Calu3 (cell line): ENCODE data around the gene TEAD1. TPM values are rescaled to one million over a fixed set of nuclear protein-coding genes. Genes with fewer than 3 reads are reported as not detected.

Experiments used
- BruUV-seq: library from RNA; stranded (reverse); fragments of 400-500 nt; replicated peaks from 2 replicates; lab custom pipeline; 2021; lab: Mats Ljungman, UMichigan
- CTCF ChIA-PET: fragments of 300-600 bp; sonication (Branson Sonifier 250); formaldehyde crosslinking; loops from one replicate; lab custom pipeline; 2022; ENCODE audit warnings: antibody characterized with exemption; lab: Charles Lee
- DNase-seq: peaks from one replicate; pipeline ENCODE4 v3.0.0; 2022
- H3K27ac Mint-ChIP-seq: one replicate; pipeline ENCODE4 v1.8.0; 2022; ENCODE audit warnings: mixed read lengths; ENCODE audit not compliant: unreplicated experiment
- H3K27me3 Mint-ChIP-seq: one replicate; pipeline ENCODE4 v1.8.0; 2022; ENCODE audit warnings: mixed read lengths; ENCODE audit not compliant: unreplicated experiment
- H3K36me3 Mint-ChIP-seq: one replicate; pipeline ENCODE4 v1.8.0; 2022; ENCODE audit warnings: mild to moderate bottlenecking, moderate library complexity, mixed read lengths; ENCODE audit not compliant: insufficient read depth, unreplicated experiment
- H3K4me1 Mint-ChIP-seq: one replicate; pipeline ENCODE4 v1.8.0; 2022; ENCODE audit warnings: mild to moderate bottlenecking, low read depth, mixed read lengths; ENCODE audit not compliant: unreplicated experiment
- H3K4me3 Mint-ChIP-seq: one replicate; pipeline ENCODE4 v1.8.0; 2022; ENCODE audit warnings: mild to moderate bottlenecking, low read depth, moderate library complexity, mixed read lengths; ENCODE audit not compliant: unreplicated experiment
- H3K9me3 Mint-ChIP-seq: one replicate; pipeline ENCODE4 v1.8.0; 2022; ENCODE audit warnings: low read depth, mixed read lengths; ENCODE audit not compliant: unreplicated experiment
- intact Hi-C: fragments of 100-400 bp; cut with micrococcal nuclease; formaldehyde crosslinking; loops from one replicate; pipeline ENCODE4 v1.10.0; 2022; ENCODE audit not compliant: unreplicated experiment
- total RNA-seq: library from RNA; stranded (reverse); gene quantifications from 2 replicates; pipeline ENCODE4 v1.2.3, GENCODE V29; 2022
- TF ChIP-seq, protein P1 (sequence below): fragments of 200-600 bp; IDR thresholded peaks from one replicate; pipeline ENCODE4 v1.8.0; 2022; ENCODE audit warnings: antibody characterized with exemption; ENCODE audit not compliant: unreplicated experiment

The TEAD1 gene
- total RNA-seq, 1 experiment from 2014 or later: 104 TPM

DNA sequence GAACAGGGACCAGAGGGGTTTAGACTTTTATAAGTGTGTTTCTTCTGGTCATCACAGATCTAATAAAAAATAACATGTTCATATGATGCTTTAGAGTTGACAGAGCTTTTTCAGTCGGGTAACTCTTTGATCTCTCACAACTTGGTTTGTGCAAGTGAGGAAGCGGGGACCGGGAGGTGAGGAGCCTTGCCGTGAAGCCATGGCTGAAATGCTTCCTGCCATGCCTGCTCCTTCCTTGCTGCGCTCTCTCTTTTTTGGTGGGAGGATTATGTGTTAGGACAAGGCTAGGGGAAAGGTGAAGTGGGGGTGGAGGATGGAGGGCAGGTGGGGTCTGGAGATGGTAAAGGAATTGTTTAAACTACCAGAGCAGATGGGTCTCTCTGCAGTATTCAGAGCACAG is 23.8 kb downstream of the TEAD1 start:
- Mint-ChIP-seq H3K4me3 (no peak overlapping the region), H3K36me3 (peaks cover 13% of the 10 kb centered on the region), H3K4me1 (peaks cover 67% of the 10 kb centered on the region), H3K27ac (no peak overlapping the region), H3K27me3 (no peaks in the 10 kb centered on the region), H3K9me3 (no peaks in the 10 kb centered on the region)
- BruUV-seq: no TSS peak
- no peak for DNase-seq
- intact Hi-C loops: no loop called here
- CTCF ChIA-PET: interaction anchor here (1.1 kb wide), 1 partner anchor 72 kb away, joined by 3 read pairs; no protein-coding TSS in a partner anchor
- TF ChIP-seq, protein P1, sequence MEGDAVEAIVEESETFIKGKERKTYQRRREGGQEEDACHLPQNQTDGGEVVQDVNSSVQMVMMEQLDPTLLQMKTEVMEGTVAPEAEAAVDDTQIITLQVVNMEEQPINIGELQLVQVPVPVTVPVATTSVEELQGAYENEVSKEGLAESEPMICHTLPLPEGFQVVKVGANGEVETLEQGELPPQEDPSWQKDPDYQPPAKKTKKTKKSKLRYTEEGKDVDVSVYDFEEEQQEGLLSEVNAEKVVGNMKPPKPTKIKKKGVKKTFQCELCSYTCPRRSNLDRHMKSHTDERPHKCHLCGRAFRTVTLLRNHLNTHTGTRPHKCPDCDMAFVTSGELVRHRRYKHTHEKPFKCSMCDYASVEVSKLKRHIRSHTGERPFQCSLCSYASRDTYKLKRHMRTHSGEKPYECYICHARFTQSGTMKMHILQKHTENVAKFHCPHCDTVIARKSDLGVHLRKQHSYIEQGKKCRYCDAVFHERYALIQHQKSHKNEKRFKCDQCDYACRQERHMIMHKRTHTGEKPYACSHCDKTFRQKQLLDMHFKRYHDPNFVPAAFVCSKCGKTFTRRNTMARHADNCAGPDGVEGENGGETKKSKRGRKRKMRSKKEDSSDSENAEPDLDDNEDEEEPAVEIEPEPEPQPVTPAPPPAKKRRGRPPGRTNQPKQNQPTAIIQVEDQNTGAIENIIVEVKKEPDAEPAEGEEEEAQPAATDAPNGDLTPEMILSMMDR: no peak

DNA sequence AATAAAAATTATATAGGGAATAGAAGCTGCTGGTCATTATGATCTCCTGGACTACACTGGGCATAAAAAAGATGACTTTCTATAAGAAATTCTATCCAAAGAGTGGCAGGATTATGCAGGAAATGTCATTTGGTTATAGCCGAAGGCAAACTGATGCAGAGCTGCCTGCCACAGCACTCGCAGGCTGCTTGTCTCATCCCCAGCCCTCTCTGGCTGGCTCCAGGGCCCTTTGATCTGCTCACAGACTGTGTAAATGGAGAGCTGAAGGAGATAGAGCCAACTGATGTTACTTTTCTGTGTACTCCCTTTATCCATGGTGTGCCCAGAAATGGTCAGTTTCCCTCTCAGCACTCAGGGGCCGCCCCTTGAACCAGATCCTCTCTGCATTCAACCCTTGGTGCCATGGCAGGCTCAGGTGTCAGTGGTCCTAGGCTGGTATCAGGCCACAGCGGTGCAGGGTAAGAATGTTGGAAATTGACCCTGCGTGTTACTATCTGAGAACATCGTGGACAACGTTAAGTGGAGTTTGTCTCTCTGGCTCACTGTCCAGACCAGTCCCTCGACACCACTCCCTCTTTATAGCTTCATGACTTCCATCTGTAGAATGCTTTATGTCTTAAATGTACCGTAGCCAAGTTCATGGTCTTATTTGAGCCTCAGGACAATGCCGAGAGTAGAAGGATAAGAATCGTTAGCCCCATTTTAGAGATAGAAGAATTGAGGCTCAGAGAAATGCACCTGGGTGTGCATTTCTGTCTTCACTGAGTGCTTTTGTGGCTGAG is 27.8 kb downstream of the TEAD1 start:
- CTCF ChIA-PET: interaction anchor here (0.6 kb wide), 1 partner anchor 1778 kb away, joined by 3 read pairs; no protein-coding TSS in a partner anchor
- peaks cover 55% of the 10 kb centered on the region for H3K4me1 Mint-ChIP-seq
- peak overlapping the region; percentile 66 for H3K27ac Mint-ChIP-seq
- no peaks in the 10 kb centered on the region for H3K9me3 Mint-ChIP-seq
- intact Hi-C loops: no loop called here
- TF ChIP-seq, protein P1: no peak
- BruUV-seq: no TSS peak
- DNase-seq: no peak
- H3K27me3 Mint-ChIP-seq: no peaks in the 10 kb centered on the region
- peaks cover 3% of the 10 kb centered on the region for H3K36me3 Mint-ChIP-seq
- H3K4me3 Mint-ChIP-seq: no peak overlapping the region

DNA sequence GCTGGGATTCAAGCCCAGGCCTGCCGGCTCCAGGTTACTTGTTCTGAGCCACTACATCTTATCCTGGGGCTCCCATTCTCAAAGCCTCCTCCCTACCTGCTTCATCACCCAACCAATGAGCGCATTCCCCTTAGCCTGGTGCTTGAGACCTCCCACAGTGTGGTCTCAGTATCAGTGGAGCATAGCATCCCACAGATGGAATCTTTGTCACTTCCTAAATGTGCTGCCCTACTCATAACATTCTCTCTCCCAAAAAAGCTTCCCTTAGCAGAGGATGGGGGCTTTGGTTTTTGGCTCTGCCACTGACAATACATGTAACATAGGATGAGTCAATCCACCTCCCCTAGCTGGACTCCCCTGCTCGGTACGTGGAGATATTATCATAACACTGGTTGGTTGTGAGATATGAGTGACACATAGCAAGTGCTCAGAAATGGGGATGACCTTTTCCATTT is 28.8 kb downstream of the TEAD1 start:
- no peaks in the 10 kb centered on the region for H3K27me3 Mint-ChIP-seq
- no TSS peak for BruUV-seq
- no peaks in the 10 kb centered on the region for H3K9me3 Mint-ChIP-seq
- TF ChIP-seq, protein P1: no peak
- H3K27ac Mint-ChIP-seq: peak overlapping the region; percentile 66
- peaks cover 55% of the 10 kb centered on the region for H3K4me1 Mint-ChIP-seq
- intact Hi-C loops: no loop called here
- no peak for DNase-seq
- CTCF ChIA-PET: no interaction called here
- H3K4me3 Mint-ChIP-seq: no peak overlapping the region
- no peaks in the 10 kb centered on the region for H3K36me3 Mint-ChIP-seq

DNA sequence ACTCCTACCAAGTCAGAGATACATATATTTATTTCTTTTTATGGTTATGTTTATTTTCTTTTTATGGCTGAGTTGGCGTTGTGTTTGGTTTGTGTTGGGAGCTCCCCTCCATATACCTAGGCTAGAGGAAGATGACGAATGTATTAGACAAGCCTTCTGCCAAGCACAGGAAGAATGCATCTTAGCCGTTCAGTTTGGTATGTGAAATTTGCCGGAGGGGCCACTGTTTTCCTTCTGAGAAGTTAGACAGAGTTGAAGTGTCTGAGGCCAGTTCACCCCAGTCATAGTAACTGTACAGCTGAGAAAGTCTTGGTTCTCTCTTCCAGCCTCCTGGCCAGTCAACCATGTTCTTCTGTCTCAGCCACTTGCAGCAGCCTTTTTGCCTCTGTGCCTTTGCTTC is 29.8 kb downstream of the TEAD1 start:
- TF ChIP-seq, protein P1: no peak
- CTCF ChIA-PET: no interaction called here
- H3K4me3 Mint-ChIP-seq: no peak overlapping the region

More for the DNA sequence above, 29.8 kb downstream of the TEAD1 start:
- BruUV-seq: no TSS peak
- no peak for DNase-seq
- Mint-ChIP-seq H3K36me3 (no peaks in the 10 kb centered on the region), H3K4me1 (peaks cover 54% of the 10 kb centered on the region), H3K27ac (no peak overlapping the region), H3K27me3 (no peaks in the 10 kb centered on the region), H3K9me3 (no peaks in the 10 kb centered on the region)
- intact Hi-C loops: no loop called here
